K562 (cell line): ENCODE results near the gene ANTKMT. TPM values are rescaled to one million over a fixed set of nuclear protein-coding genes. Genes with fewer than 3 reads are reported as not detected.

ENCODE experiments used
- CREBBP ChIP-seq: IDR thresholded peaks from one replicate; pipeline ENCODE4 v1.6.1; 2012; ENCODE audit warnings: low read depth, mild to moderate bottlenecking, control low read depth, inconsistent platforms, low read length
- CSDE1 ChIP-seq, 2 experiments: fragments of 450-650 bp; IDR thresholded peaks; 2 replicates each; pipeline ENCODE4 v1.6.1; 2016; ENCODE audit warnings: mild to moderate bottlenecking in 1 of 2
- REST ChIP-seq, 2 experiments: fragments of 450-650 bp; formaldehyde crosslinking in 1 of 2; IDR thresholded peaks; 2 replicates each; pipeline versions ENCODE4 v1.4.0 to v1.6.1; 2014 to 2020; ENCODE audit warnings: mild to moderate bottlenecking in 2 of 2, borderline replicate concordance in 1 of 2, low read depth in 1 of 2
- YBX1 ChIP-seq: fragments of 450-650 bp; IDR thresholded peaks from 2 replicates; pipeline ENCODE4 v1.7.1; 2016; ENCODE audit warnings: mild to moderate bottlenecking
- ZBTB17 ChIP-seq: fragments of 450-650 bp; formaldehyde crosslinking; IDR thresholded peaks from 2 replicates; pipeline ENCODE4 v1.4.0; 2020; ENCODE audit warnings: mild to moderate bottlenecking
- ZNF121 ChIP-seq: sonication (generic); formaldehyde crosslinking; conservative IDR thresholded peaks from 2 replicates; pipeline ENCODE4 v1.8.0; 2022; ENCODE audit warnings: missing genetic modification reagents
- ZNF57 ChIP-seq: fragments of 450-650 bp; formaldehyde crosslinking; IDR thresholded peaks from 2 replicates; pipeline ENCODE4 v1.4.0; 2020; ENCODE audit warnings: mild to moderate bottlenecking, moderate library complexity
- ZNF696 ChIP-seq: fragments of 250-450 bp; sonication (Bioruptor Pico); conservative IDR thresholded peaks from 2 replicates; pipeline ENCODE4 v1.4.0; 2020; ENCODE audit warnings: mild to moderate bottlenecking, moderate library complexity
- polyA plus RNA-seq, 8 experiments: library from polyadenylated mRNA; depleted of rRNA in 4 of 8; stranded (reverse) in 5 of 8; unstranded in 3 of 8; fragments of >200 nt; fragmentation: Nextera tagmentation in 2 of 8; fragmentation: Illumina TruSeq in 1 of 8; extraction: Ambion mirVana in 2 of 8; extraction: Trizol in 1 of 8; gene quantifications; 2 replicates each; pipeline versions ENCODE4 v1.2.1 to v1.2.3, GENCODE V29; 2011 to 2014; ENCODE audit warnings: inconsistent platforms in 1 of 8, missing spikeins in 1 of 8
- total RNA-seq, 7 experiments: library from RNA; depleted of rRNA in 6 of 7; stranded (reverse); fragments of >200 nt in 6 of 7; fragmentation: Illumina TruSeq in 2 of 7; extraction: Trizol in 2 of 7; gene quantifications; 2 replicates each; pipeline versions ENCODE4 v1.2.1 to v1.2.3, GENCODE V29; 2011 to 2021; ENCODE audit warnings: low replicate concordance in 1 of 7
- TF ChIP-seq, protein P1 (sequence below): fragments of 150-350 bp; IDR thresholded peaks from 2 replicates; pipeline ENCODE4 v1.6.1; 2014; ENCODE audit warnings: low read depth, mild to moderate bottlenecking, low read length, borderline replicate concordance

Gene ANTKMT
- total and polyA plus RNA-seq, 9 of the 15 experiments (the other 6 are each of a cell fraction or from before 2014, with no cell fraction given), result 0.58 to 217 (median 19.1) TPM

- TF ChIP-seq REST (IDR thresholded peaks at IDR 0.05; ENCODE audit: borderline replicate concordance), result peak; percentile 41
- TF ChIP-seq REST (CRISPR knock-in tag; IDR thresholded peaks at IDR 0.05; ENCODE audit: low read depth), result 0 out of 2 replicates have a peak, but pooled peaks have one; percentile 64
- TF ChIP-seq YBX1, result no peak
- no peak for TF ChIP-seq CREBBP
- no peak for TF ChIP-seq ZBTB17 (CRISPR knock-in tag)
- TF ChIP-seq ZNF57 (CRISPR knock-in tag), result no peak
- no peak for TF ChIP-seq CSDE1 (IDR thresholded peaks at IDR 0.05)
- TF ChIP-seq ZNF696, result no peak
- TF ChIP-seq ZNF121 (CRISPR knock-in tag), result no peak
- TF ChIP-seq, protein P1, sequence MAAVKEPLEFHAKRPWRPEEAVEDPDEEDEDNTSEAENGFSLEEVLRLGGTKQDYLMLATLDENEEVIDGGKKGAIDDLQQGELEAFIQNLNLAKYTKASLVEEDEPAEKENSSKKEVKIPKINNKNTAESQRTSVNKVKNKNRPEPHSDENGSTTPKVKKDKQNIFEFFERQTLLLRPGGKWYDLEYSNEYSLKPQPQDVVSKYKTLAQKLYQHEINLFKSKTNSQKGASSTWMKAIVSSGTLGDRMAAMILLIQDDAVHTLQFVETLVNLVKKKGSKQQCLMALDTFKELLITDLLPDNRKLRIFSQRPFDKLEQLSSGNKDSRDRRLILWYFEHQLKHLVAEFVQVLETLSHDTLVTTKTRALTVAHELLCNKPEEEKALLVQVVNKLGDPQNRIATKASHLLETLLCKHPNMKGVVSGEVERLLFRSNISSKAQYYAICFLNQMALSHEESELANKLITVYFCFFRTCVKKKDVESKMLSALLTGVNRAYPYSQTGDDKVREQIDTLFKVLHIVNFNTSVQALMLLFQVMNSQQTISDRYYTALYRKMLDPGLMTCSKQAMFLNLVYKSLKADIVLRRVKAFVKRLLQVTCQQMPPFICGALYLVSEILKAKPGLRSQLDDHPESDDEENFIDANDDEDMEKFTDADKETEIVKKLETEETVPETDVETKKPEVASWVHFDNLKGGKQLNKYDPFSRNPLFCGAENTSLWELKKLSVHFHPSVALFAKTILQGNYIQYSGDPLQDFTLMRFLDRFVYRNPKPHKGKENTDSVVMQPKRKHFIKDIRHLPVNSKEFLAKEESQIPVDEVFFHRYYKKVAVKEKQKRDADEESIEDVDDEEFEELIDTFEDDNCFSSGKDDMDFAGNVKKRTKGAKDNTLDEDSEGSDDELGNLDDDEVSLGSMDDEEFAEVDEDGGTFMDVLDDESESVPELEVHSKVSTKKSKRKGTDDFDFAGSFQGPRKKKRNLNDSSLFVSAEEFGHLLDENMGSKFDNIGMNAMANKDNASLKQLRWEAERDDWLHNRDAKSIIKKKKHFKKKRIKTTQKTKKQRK, result no peak
Observed at GRCh38 chr16:695355-696089, 25.4 kb upstream of the ANTKMT start (continued).
